Rectal smooth muscle tissue (tissue), 1 donor: ENCODE data around the gene DUSP22.

ENCODE experiments used
- H3K27ac ChIP-seq: one replicate; pipeline ENCODE4 v1.7.0; 2013; ENCODE audit warnings: low read depth, low read length, inconsistent platforms
- H3K27me3 ChIP-seq: one replicate; pipeline ENCODE4 v1.7.0; 2013; ENCODE audit warnings: low read length; ENCODE audit not compliant: control insufficient read depth, insufficient read depth
- H3K36me3 ChIP-seq: one replicate; pipeline ENCODE4 v1.7.0; 2013; ENCODE audit warnings: low read length; ENCODE audit not compliant: control insufficient read depth, insufficient read depth
- H3K4me1 ChIP-seq: one replicate; pipeline ENCODE4 v1.7.0; 2013; ENCODE audit warnings: low read length; ENCODE audit not compliant: control insufficient read depth, insufficient read depth
- H3K4me3 ChIP-seq: one replicate; pipeline ENCODE4 v1.7.0; 2013; ENCODE audit warnings: low read length
- H3K9ac ChIP-seq: one replicate; pipeline ENCODE4 v1.7.0; 2013; ENCODE audit warnings: low read length

The DUSP22 gene

GRCh38 chr6:380234-381218 is 88.2 kb downstream of the DUSP22 start:
- no peak overlapping the region for H3K27ac ChIP-seq
- no peak overlapping the region for H3K4me3 ChIP-seq
- no peaks in the 10 kb centered on the region for H3K36me3 ChIP-seq
- H3K9ac ChIP-seq, result no peak overlapping the region
- peaks cover 2% of the 10 kb centered on the region for H3K27me3 ChIP-seq
- no peaks in the 10 kb centered on the region for H3K4me1 ChIP-seq

- H3K4me1 ChIP-seq, result no peaks in the 10 kb centered on the region
- H3K9ac ChIP-seq, result no peak overlapping the region
- H3K4me3 ChIP-seq, result no peak overlapping the region
- H3K27ac ChIP-seq, result no peak overlapping the region
- no peaks in the 10 kb centered on the region for H3K36me3 ChIP-seq
- H3K27me3 ChIP-seq, result peaks cover 4% of the 10 kb centered on the region
Observed at GRCh38 chr6:381742-382461, 89.6 kb downstream of the DUSP22 start.

GRCh38 chr6:382883-383810 is 90.9 kb downstream of the DUSP22 start:
- Histone ChIP-seq H3K4me3 (no peak overlapping the region), H3K27ac (no peak overlapping the region), H3K4me1 (no peaks in the 10 kb centered on the region), H3K36me3 (no peaks in the 10 kb centered on the region), H3K27me3 (peaks cover 4% of the 10 kb centered on the region), H3K9ac (no peak overlapping the region)

GRCh38 chr6:383856-384255 is 91.6 kb downstream of the DUSP22 start:
- no peak overlapping the region for H3K27ac ChIP-seq
- H3K36me3 ChIP-seq, result no peaks in the 10 kb centered on the region
- H3K9ac ChIP-seq, result no peak overlapping the region
- no peaks in the 10 kb centered on the region for H3K4me1 ChIP-seq
- H3K4me3 ChIP-seq, result no peak overlapping the region
- H3K27me3 ChIP-seq, result peaks cover 4% of the 10 kb centered on the region

- Histone ChIP-seq H3K4me1 (no peaks in the 10 kb centered on the region), H3K36me3 (no peaks in the 10 kb centered on the region), H3K4me3 (no peak overlapping the region), H3K27me3 (peaks cover 4% of the 10 kb centered on the region), H3K9ac (no peak overlapping the region), H3K27ac (no peak overlapping the region)
Observed at GRCh38 chr6:384898-385297, 92.6 kb downstream of the DUSP22 start.

GRCh38 chr6:385614-386013 is 93.3 kb downstream of the DUSP22 start:
- Histone ChIP-seq H3K9ac (no peak overlapping the region), H3K27ac (no peak overlapping the region), H3K4me1 (no peaks in the 10 kb centered on the region), H3K4me3 (no peak overlapping the region), H3K27me3 (peaks cover 4% of the 10 kb centered on the region), H3K36me3 (no peaks in the 10 kb centered on the region)

- Histone ChIP-seq H3K36me3 (no peaks in the 10 kb centered on the region), H3K4me3 (no peak overlapping the region), H3K9ac (no peak overlapping the region), H3K27ac (no peak overlapping the region), H3K27me3 (peaks cover 10% of the 10 kb centered on the region), H3K4me1 (no peaks in the 10 kb centered on the region)
Observed at GRCh38 chr6:386688-387266, 94.5 kb downstream of the DUSP22 start.

- no peak overlapping the region for H3K4me3 ChIP-seq
- H3K27me3 ChIP-seq, result peaks cover 12% of the 10 kb centered on the region
- no peak overlapping the region for H3K27ac ChIP-seq
- no peaks in the 10 kb centered on the region for H3K36me3 ChIP-seq
- H3K9ac ChIP-seq, result no peak overlapping the region
- no peaks in the 10 kb centered on the region for H3K4me1 ChIP-seq
Observed at GRCh38 chr6:387293-387741, 95.0 kb downstream of the DUSP22 start.

- Histone ChIP-seq H3K4me1 (no peaks in the 10 kb centered on the region), H3K27me3 (peaks cover 17% of the 10 kb centered on the region), H3K9ac (no peak overlapping the region)
Observed at GRCh38 chr6:388202-388903, 96.1 kb downstream of the DUSP22 start.

GRCh38 chr6:389143-389542 is 96.9 kb downstream of the DUSP22 start:
- Histone ChIP-seq H3K36me3 (no peaks in the 10 kb centered on the region), H3K9ac (no peak overlapping the region), H3K4me3 (no peak overlapping the region), H3K27me3 (peaks cover 20% of the 10 kb centered on the region), H3K4me1 (no peaks in the 10 kb centered on the region), H3K27ac (no peak overlapping the region)

More at GRCh38 chr6:388202-388903, 96.1 kb downstream of the DUSP22 start:
- no peak overlapping the region for H3K4me3 ChIP-seq
- no peak overlapping the region for H3K27ac ChIP-seq
- H3K36me3 ChIP-seq, result no peaks in the 10 kb centered on the region

GRCh38 chr6:389622-390021 is 97.3 kb downstream of the DUSP22 start:
- H3K27me3 ChIP-seq, result peaks cover 20% of the 10 kb centered on the region
- no peaks in the 10 kb centered on the region for H3K36me3 ChIP-seq
- no peak overlapping the region for H3K27ac ChIP-seq
- H3K4me1 ChIP-seq, result no peaks in the 10 kb centered on the region
- no peak overlapping the region for H3K9ac ChIP-seq
- no peak overlapping the region for H3K4me3 ChIP-seq
